ENCODE measurements around the gene SNX8. TPM values are rescaled to one million over a fixed set of nuclear protein-coding genes. Genes with fewer than 3 reads are reported as not detected.
A peak's percentile ranks its signal among the peaks of the same experiment; 100 is the strongest.

Gene SNX8
- total and polyA plus RNA-seq, 2 of the 8 experiments (the other 6 are each of a cell fraction or from before 2014, with no cell fraction given) = 46.2 to 70.8 TPM

DNA sequence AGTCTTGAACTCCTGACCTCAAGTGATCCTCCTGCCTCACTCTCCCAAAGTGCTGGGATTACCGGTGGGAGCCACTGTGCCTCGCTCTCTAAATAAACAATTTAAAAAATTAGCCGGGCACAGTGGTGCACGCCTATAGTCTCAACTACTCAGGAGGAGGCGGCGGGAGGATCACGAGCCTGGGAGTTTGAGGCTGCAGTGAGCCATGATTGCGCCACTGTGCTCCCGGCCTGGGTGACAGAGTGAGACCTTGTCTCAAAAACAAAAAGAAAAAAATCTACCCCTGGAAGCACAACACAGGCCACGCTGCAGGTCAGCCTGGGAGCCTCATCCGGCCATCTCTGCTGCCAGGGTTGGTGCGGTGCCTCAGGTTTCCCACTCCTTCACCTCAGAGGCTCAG lies 36.6 kb upstream of the SNX8 start:
- Histone ChIP-seq H2BK120ac (replicated peaks; ENCODE audit: low read depth, low read length) (no peak overlapping the region), H3K14ac (ENCODE audit: insufficient read length) (no peak overlapping the region), H3K36me3 (ENCODE audit: control insufficient read depth in 2 of 4, insufficient read depth in 4 of 4, low read length in 3 of 4) (no peaks in the 10 kb centered on the region; a peak in 2 of 8 replicates), H4K91ac (replicated peaks; ENCODE audit: insufficient read length, low read length) (no peak overlapping the region), H3K4me1 (replicated peaks in 1 of 4; ENCODE audit: control insufficient read depth in 3 of 4, insufficient read depth in 4 of 4, low read length in 3 of 4) (peaks cover 0 to 1% (median 0%) of the 10 kb centered on the region in 4 experiments; a peak in 2 of 7 replicates), H3K79me1 (ENCODE audit: low read depth, low read length) (peaks cover 8% of the 10 kb centered on the region), H3K27me3 (replicated peaks in 1 of 4; ENCODE audit: control insufficient read depth in 3 of 4, extremely low read depth in 1 of 4, insufficient read depth in 3 of 4, low read length in 3 of 4) (no peaks in the 10 kb centered on the region), H3K56ac (replicated peaks; ENCODE audit: insufficient read length, low read depth, low read length) (no peak overlapping the region), H3K4me3 (ENCODE audit: extremely low read depth in 1 of 4, insufficient read depth in 2 of 4, low read depth in 3 of 4, low read length in 4 of 4) (no peak overlapping the region), H2BK5ac (ENCODE audit: low read depth, low read length) (no peak overlapping the region), H3K23ac (ENCODE audit: insufficient read length) (no peak overlapping the region), H2BK15ac (ENCODE audit: low read length) (no peak overlapping the region), H3K9ac (replicated peaks in 1 of 4; ENCODE audit: extremely low read depth in 1 of 4, low read depth in 3 of 4, low read length in 3 of 4) (no peak overlapping the region), H2AFZ (ENCODE audit: low read length) (no peak overlapping the region), H4K5ac (ENCODE audit: insufficient read length, low read depth, low read length) (no peak overlapping the region), H4K20me1 (replicated peaks in 1 of 2; ENCODE audit: control insufficient read depth in 1 of 2, insufficient read depth in 2 of 2, low read length in 2 of 2) (peaks cover 4 to 7% of the 10 kb centered on the region in 2 experiments), H3K18ac (ENCODE audit: extremely low read depth, low read length) (no peak overlapping the region), H2AK5ac (ENCODE audit: low read depth, low read length) (no peak overlapping the region), H3K4ac (replicated peaks; ENCODE audit: insufficient read length, low read depth, low read length) (no peak overlapping the region), H3K79me2 (ENCODE audit: control insufficient read depth in 1 of 2, insufficient read depth in 2 of 2, low read length in 2 of 2) (peaks cover 10 to 65% of the 10 kb centered on the region in 2 experiments), H4K8ac (ENCODE audit: extremely low read depth, insufficient read depth, low read length) (peak overlapping the region; percentile 57; the same call in 1 of the 2 replicates), H3K23me2 (ENCODE audit: low read depth, low read length) (peaks cover 8% of the 10 kb centered on the region), H3K4me2 (ENCODE audit: insufficient read depth in 1 of 2, low read depth in 2 of 2, low read length in 2 of 2) (no peak overlapping the region), H3K9me3 (ENCODE audit: insufficient read depth in 2 of 2, low read depth in 1 of 2, low read length in 1 of 2) (no peaks in the 10 kb centered on the region), H3K27ac (ENCODE audit: low read depth, low read length) (no peak overlapping the region), H2BK12ac (ENCODE audit: low read depth, low read length) (no peak overlapping the region), H2BK20ac (ENCODE audit: low read length) (no peak overlapping the region)
- no peak for FAIRE-seq
- no peak for DNase-seq (ENCODE audit: low read depth in 1 of 2, low spot score in 2 of 2)
- POLR2A ChIA-PET (ENCODE audit: partially characterized antibody) = interaction anchor here (1.0 to 1.7 kb wide), 2 partner anchors 118 to 126 kb away, joined by 3 to 7 read pairs; partner anchors contain the start of gene MAD1L1
- WGBS, 2 experiments (ENCODE audit: extremely low coverage in 1 of 2, insufficient coverage in 1 of 2, insufficient read length in 1 of 2, insufficient replicate concordance in 2 of 2, low coverage in 1 of 2, low lambda C conversion rate in 2 of 2, missing lambda C conversion rate in 1 of 2) = 95% methylated on average over 12 of the region's 12 CpGs; no CpG with 5 or more reads in 1 of the 2 experiments
- CTCF ChIA-PET (ENCODE audit: partially characterized antibody) = interaction anchor here (1.3 kb wide), 1 partner anchor 29 kb away, joined by 3 read pairs; no protein-coding TSS in a partner anchor
- TF ChIP-seq POLR2A (IDR thresholded peaks at IDR 0.05; ENCODE audit: control extremely low read depth in 1 of 2, low read depth in 2 of 2, low read length in 2 of 2) = no peak
- TF ChIP-seq TCF12 (IDR thresholded peaks at IDR 0.05; ENCODE audit: low read depth, low read length) = no peak
- TF ChIP-seq CTBP2 (IDR thresholded peaks at IDR 0.05; ENCODE audit: borderline replicate concordance, insufficient read depth, insufficient read length, low read length) = no peak
- TF ChIP-seq BRCA1 (IDR thresholded peaks at IDR 0.05; ENCODE audit: low read depth, low read length) = no peak
- TF ChIP-seq JUN (IDR thresholded peaks at IDR 0.05; ENCODE audit: low read depth, low read length) = no peak
- TF ChIP-seq KDM1A (IDR thresholded peaks at IDR 0.05; ENCODE audit: borderline replicate concordance, low read length) = no peak
- no peak for TF ChIP-seq SIN3A (conservative IDR thresholded peaks at IDR 0.05 in 1 of 2, IDR thresholded peaks at IDR 0.05 in 1 of 2; ENCODE audit: low read depth in 1 of 2, low read length in 2 of 2)
- TF ChIP-seq POU5F1 (IDR thresholded peaks at IDR 0.05; ENCODE audit: low read depth, low read length) = no peak
- no peak for TF ChIP-seq RAD21 (IDR thresholded peaks at IDR 0.05 in 1 of 2, conservative IDR thresholded peaks at IDR 0.05 in 1 of 2; ENCODE audit: low read depth in 2 of 2, low read length in 2 of 2)
- TF ChIP-seq MAFK (IDR thresholded peaks at IDR 0.05; ENCODE audit: low read depth, low read length) = no peak
- TF ChIP-seq KDM4A (IDR thresholded peaks at IDR 0.05; ENCODE audit: low read depth, low read length, severe bottlenecking) = no peak
- TF ChIP-seq SP1 (IDR thresholded peaks at IDR 0.05; ENCODE audit: low read depth, low read length) = no peak
- TF ChIP-seq CREB1 (IDR thresholded peaks at IDR 0.05) = no peak
- TF ChIP-seq TBP (IDR thresholded peaks at IDR 0.05; ENCODE audit: low read depth, low read length) = no peak
